GM20000 (cell line): ENCODE data around the gene CORO2B.

Experiments
- DNase-seq: peaks from one replicate; pipeline ENCODE4 v3.0.0; 2012; ENCODE audit warnings: low spot score
- TF ChIP-seq, protein P1 (sequence below): IDR thresholded peaks from 2 replicates; pipeline ENCODE4 v1.5.1; 2012; ENCODE audit warnings: mild to moderate bottlenecking, control low read depth; ENCODE audit errors: extremely low read depth, missing control alignments

The CORO2B gene

DNA sequence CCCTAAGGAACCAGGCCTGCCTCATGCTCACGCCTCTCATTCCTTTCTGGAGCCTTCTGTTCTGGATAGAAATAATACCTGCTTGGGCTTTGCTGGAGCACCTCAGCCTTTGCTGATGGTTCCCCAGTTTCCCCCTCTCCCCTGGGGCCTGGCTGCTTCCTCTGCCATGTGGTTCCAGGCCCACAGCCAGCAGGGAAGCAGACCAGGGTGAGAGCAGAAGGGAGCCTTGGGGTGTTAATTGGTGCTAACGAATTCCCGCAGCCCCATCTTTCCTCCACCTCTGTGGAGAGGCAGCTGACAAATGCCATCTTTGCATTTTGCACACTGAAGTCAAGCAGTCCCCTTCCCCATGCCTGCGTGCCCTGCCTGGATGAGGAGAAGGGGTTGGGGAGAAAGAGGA lies 13.1 kb upstream of the CORO2B start:
- TF ChIP-seq, protein P1, sequence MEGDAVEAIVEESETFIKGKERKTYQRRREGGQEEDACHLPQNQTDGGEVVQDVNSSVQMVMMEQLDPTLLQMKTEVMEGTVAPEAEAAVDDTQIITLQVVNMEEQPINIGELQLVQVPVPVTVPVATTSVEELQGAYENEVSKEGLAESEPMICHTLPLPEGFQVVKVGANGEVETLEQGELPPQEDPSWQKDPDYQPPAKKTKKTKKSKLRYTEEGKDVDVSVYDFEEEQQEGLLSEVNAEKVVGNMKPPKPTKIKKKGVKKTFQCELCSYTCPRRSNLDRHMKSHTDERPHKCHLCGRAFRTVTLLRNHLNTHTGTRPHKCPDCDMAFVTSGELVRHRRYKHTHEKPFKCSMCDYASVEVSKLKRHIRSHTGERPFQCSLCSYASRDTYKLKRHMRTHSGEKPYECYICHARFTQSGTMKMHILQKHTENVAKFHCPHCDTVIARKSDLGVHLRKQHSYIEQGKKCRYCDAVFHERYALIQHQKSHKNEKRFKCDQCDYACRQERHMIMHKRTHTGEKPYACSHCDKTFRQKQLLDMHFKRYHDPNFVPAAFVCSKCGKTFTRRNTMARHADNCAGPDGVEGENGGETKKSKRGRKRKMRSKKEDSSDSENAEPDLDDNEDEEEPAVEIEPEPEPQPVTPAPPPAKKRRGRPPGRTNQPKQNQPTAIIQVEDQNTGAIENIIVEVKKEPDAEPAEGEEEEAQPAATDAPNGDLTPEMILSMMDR, result no peak
- DNase-seq, result no peak

GRCh38 chr15:68566377-68566954 lies 12.3 kb upstream of the CORO2B start:
- TF ChIP-seq, protein P1, result no peak
- DNase-seq, result no peak

GRCh38 chr15:68567345-68567744 lies 11.4 kb upstream of the CORO2B start:
- TF ChIP-seq, protein P1, result no peak
- DNase-seq, result no peak

DNA sequence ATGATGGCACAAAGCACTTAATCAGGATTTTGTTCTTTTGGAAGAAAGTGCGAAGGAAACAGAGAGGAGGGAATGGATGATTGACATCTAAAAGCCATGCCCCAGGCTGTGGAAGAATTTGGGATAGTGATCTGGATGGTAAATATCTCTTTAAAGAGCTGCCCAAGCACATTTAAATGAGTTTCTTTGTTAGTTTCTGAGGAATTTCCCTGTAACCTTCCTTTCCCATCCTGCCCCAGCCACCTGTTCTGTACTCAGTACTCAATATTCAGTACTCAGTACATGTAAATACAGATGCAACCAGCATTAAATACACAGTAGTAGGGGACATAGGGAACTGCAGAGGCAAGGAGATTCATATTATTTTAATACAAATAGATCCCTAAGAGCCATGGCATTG lies 7.8 kb upstream of the CORO2B start:
- TF ChIP-seq, protein P1, result no peak
- no peak for DNase-seq

- TF ChIP-seq, protein P1, result no peak
- no peak for DNase-seq
These were observed 7.2 kb upstream of the CORO2B start for GRCh38 chr15:68571582-68571981.

DNA sequence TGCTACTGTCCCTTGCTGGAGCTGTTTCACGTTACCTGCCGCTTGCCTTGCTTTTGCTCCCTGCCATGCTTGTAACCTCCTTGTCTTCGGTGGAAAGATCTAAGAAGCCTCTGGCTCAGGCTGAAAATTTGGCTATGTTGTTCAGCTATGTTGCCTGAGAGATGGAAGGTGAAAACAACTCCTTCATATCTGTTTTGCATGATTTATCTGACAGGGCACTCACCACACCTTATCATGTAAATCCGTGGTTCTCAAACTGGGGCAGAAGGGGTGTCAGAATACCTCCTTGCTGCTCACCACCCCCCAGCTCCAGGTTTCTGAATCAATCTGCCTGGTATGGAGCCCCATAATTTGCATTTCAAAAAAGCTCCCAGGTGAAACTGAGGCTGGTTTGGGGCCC lies 6.5 kb upstream of the CORO2B start:
- no peak for DNase-seq
- TF ChIP-seq, protein P1, result no peak

DNA sequence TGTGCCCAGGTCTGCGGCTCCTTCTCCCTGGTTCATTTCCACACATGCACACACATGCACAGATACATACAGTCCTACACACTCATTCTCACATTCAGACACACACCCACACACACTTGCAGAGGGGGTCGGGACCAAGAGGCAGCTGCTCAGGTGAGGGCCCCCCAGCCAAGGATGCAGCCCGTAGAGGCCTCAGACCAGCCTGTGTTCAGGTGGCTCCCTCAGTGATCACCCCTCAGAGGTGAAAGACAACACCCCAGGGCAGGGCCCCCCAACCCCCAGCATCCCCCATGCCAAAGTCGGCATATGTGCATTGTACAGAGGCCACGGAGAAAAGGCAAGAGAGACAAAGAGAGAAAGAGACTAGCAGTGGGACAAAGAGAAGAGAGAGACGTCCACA lies 5.9 kb upstream of the CORO2B start:
- TF ChIP-seq, protein P1, result no peak
- DNase-seq, result no peak
